Fibroblast of mammary gland (primary cell): ENCODE results near the gene DOCK1.

Source experiments
- DNase-seq: peaks from one replicate; pipeline ENCODE4 v3.0.0-alpha.2; 2010; ENCODE audit warnings: low read depth
- H3K4me3 ChIP-seq: 2 replicates; pipeline ENCODE4 v1.5.1; 2011; ENCODE audit warnings: low read depth, mild to moderate bottlenecking, low read length, moderate library complexity; ENCODE audit not compliant: control insufficient read depth
- TF ChIP-seq, protein P1 (sequence below): conservative IDR thresholded peaks from 2 replicates; pipeline ENCODE4 v1.5.1; 2011; ENCODE audit warnings: low read depth, low read length, inconsistent platforms; ENCODE audit not compliant: control insufficient read depth, insufficient read depth

Gene DOCK1

DNA sequence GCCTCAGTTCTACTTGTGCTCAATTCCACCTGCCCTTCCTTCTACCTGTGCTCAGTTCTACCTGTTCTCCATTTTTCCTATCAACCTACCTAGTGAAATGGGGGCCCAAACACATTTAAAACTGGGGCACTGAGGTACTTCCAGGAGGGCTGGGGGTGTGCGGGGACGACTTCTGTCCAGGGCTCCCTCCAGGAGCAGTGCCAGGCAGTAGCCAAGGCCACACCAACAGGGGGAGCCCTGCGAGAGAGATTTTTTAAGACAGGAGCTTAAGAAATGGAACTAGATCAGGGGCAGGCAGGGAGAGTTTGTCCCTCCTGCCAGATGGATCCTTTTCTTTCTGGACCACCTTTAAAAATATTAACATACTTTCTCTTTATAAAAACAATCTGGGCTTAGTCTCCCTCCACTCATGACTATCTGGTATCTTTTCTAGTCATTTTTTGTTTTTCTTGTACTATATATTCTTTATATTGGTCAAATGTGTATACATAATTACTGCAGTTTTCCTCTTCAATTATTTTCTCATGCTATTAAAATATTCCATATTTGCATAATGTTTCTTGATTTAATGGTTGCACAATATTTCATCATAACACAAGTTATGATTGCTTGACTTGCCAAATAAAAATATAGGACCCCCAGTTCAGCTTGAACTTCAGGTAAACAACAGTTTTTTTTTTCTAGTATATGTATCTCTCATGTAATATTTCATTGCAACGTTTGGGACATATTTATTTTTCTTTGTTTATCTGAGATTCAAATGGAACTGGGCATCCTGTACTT is 338.5 kb downstream of the DOCK1 start:
- TF ChIP-seq, protein P1, sequence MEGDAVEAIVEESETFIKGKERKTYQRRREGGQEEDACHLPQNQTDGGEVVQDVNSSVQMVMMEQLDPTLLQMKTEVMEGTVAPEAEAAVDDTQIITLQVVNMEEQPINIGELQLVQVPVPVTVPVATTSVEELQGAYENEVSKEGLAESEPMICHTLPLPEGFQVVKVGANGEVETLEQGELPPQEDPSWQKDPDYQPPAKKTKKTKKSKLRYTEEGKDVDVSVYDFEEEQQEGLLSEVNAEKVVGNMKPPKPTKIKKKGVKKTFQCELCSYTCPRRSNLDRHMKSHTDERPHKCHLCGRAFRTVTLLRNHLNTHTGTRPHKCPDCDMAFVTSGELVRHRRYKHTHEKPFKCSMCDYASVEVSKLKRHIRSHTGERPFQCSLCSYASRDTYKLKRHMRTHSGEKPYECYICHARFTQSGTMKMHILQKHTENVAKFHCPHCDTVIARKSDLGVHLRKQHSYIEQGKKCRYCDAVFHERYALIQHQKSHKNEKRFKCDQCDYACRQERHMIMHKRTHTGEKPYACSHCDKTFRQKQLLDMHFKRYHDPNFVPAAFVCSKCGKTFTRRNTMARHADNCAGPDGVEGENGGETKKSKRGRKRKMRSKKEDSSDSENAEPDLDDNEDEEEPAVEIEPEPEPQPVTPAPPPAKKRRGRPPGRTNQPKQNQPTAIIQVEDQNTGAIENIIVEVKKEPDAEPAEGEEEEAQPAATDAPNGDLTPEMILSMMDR = peak; percentile 62
- peak; percentile 36 for DNase-seq
- no peak overlapping the region for H3K4me3 ChIP-seq

DNA sequence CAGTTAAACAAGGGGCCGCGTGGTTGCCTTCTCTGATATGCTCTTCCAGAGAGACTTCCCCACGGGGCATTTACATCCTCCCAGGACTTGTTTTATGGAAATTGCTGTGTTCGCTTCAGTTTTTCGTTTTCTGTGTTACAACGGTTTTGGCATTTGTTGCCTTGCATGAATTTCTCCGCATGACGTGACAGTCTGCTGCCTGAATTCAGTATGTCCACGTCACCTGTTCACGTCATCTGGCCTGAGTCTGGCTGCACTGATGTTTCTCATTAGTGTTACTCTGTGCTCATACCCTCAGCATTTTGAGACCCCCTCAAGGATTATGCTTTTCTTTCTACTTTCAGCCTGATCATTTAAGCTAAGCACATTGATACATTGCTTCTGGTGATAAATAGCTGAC is 340.2 kb downstream of the DOCK1 start:
- TF ChIP-seq, protein P1 = no peak
- no peak for DNase-seq
- H3K4me3 ChIP-seq = no peak overlapping the region

DNA sequence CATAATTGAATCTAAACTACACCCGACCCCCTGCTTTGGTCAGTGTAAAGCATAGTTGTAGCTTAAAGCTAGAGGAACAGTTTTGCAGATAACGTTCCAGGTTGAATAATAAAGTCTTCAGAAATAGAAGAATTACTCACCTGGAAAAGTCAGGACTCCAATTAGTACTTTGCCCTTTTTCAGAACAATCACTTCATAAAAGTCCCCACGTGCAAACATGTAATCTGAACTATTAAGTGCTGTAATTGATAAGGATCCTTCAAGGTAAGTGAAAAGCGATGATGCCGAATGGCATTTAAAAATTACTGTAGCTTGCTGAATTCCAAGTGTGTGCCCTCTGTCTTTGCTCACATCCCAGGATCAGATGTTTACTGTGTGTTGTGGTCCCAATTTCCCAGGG is 344.8 kb downstream of the DOCK1 start:
- no peak for DNase-seq
- H3K4me3 ChIP-seq = no peak overlapping the region
- TF ChIP-seq, protein P1 = no peak

DNA sequence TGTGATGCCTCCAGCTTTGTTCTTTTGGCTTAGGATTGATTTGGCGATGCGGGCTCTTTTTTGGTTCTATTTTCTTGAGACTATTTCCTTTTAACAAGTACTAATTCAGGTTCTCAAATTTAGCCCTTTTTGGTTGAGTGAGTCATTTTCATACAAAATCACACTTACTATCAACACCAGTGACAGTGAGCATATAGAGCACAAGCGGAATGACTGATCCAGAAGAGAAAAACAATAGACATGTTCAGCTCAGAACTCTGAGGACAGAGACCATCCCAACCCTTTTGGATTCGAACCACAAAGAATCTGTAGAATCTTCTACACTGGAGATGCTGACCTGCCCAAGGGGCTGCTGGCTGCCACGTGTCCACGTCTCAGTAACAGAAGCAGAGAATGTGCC is 347.6 kb downstream of the DOCK1 start:
- no peak overlapping the region for H3K4me3 ChIP-seq
- TF ChIP-seq, protein P1 = no peak
- no peak for DNase-seq

DNA sequence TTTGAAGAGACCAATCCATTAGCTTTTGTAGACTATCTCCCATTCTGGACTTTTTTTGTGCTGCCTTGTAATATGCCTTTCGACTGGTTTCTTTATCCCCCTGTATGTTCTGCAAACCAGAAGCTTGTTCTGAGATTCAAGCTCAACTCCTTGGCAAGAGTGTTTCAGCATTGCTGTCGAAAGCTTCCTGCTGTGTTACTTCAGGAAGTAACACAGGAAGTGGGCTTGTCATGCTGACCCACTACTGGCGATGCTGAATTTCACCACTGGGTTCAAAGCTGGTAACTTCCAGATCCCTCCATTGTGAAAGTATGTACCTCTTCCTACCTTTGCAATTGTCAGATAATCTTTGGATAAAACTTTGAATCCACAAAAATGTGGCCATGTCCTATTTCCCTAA is 349.0 kb downstream of the DOCK1 start:
- no peak for DNase-seq
- H3K4me3 ChIP-seq = no peak overlapping the region
- TF ChIP-seq, protein P1 = no peak

DNA sequence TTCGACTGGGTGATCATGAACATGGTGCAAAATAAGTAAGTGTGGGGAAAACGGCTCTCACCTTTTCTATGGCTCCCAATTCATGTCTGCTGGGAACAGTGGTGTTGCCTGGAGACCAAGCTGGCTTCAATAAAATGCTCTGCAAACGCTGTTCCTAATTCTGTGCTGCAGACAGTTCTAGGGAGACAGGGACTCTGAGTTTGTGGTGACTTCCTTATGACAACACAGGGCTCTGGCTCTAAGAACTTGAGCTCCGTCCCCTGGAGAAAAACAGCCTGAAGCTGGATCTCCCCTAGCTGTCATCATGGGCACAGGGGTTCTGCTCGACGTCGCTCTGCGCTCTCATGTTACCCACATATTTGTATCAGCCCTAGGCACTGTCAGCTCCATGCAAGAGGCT is 352.2 kb downstream of the DOCK1 start:
- DNase-seq = no peak
- TF ChIP-seq, protein P1 = no peak
- H3K4me3 ChIP-seq = no peak overlapping the region
